Endodermal cell (in vitro differentiated cells): Measurements from ENCODE around the gene CACNG7. TPM values are rescaled to one million over a fixed set of nuclear protein-coding genes. Genes with fewer than 3 reads are reported as not detected.

Experiments used
- DNase-seq: peaks from one replicate; pipeline ENCODE4 v3.0.0-alpha.2; 2017
- H3K27ac ChIP-seq: 2 replicates; pipeline ENCODE4 v1.5.1; 2013; ENCODE audit warnings: mild to moderate bottlenecking, low read depth, low read length, moderate library complexity
- H3K27me3 ChIP-seq: 2 replicates; pipeline ENCODE4 v1.6.1; 2013; ENCODE audit warnings: mild to moderate bottlenecking, low read length, moderate library complexity; ENCODE audit not compliant: insufficient read depth, control insufficient read depth, poor library complexity, severe bottlenecking
- H3K36me3 ChIP-seq: 2 replicates; pipeline ENCODE4 v1.7.0; 2013; ENCODE audit warnings: mild to moderate bottlenecking, low read length, moderate library complexity; ENCODE audit not compliant: control insufficient read depth, insufficient read depth
- H3K4me1 ChIP-seq: one replicate; pipeline ENCODE4 v1.7.0; 2013; ENCODE audit warnings: low read length; ENCODE audit not compliant: control insufficient read depth, insufficient read depth
- H3K4me3 ChIP-seq: 2 replicates; pipeline ENCODE4 v1.5.1; 2013; ENCODE audit warnings: mild to moderate bottlenecking, low read length, moderate library complexity
- H3K9ac ChIP-seq: 2 replicates; pipeline ENCODE4 v1.6.1; 2013; ENCODE audit warnings: mild to moderate bottlenecking, low read length, moderate library complexity; ENCODE audit not compliant: poor library complexity, severe bottlenecking; ENCODE audit errors: extremely low read depth
- H3K9me3 ChIP-seq: 2 replicates; pipeline ENCODE4 v1.6.1; 2013; ENCODE audit warnings: mild to moderate bottlenecking, low read length, moderate library complexity; ENCODE audit not compliant: control insufficient read depth
- H3K27ac Mint-ChIP-seq: 2 replicates; pipeline ENCODE4 v1.8.0; 2020; ENCODE audit warnings: mixed read lengths
- H3K27me3 Mint-ChIP-seq: 2 replicates; pipeline ENCODE4 v1.8.0; 2021; ENCODE audit warnings: mild to moderate bottlenecking, mixed read lengths; ENCODE audit not compliant: insufficient read depth
- H3K36me3 Mint-ChIP-seq: 2 replicates; pipeline ENCODE4 v1.8.0; 2020; ENCODE audit warnings: low read depth, mixed read lengths
- H3K4me1 Mint-ChIP-seq: 2 replicates; pipeline ENCODE4 v1.8.0; 2020; ENCODE audit warnings: mixed read lengths
- H3K4me3 Mint-ChIP-seq: 2 replicates; pipeline ENCODE4 v1.8.0; 2020; ENCODE audit warnings: mild to moderate bottlenecking, moderate library complexity, mixed read lengths
- H3K9me3 Mint-ChIP-seq: 2 replicates; pipeline ENCODE4 v1.8.0; 2020; ENCODE audit warnings: mild to moderate bottlenecking, mixed read lengths
- WGBS, 2 experiments: methylation state at CpG; one replicate each; pipeline versions ENCODE4 v1.1.5 to v1.1.7; 2013; ENCODE audit warnings: missing lambda C conversion rate in 2 of 2, mixed read lengths in 1 of 2; ENCODE audit not compliant: insufficient coverage in 1 of 2, insufficient read length in 1 of 2; 5-methylcytosine and 5-hydroxymethylcytosine counted together
- long read RNA-seq, 4 experiments: library from polyadenylated mRNA in 2 of 4; library from RNA in 1 of 4; library from capped mRNA in 1 of 4; stranded (forward) in 3 of 4; unstranded in 1 of 4; transcript quantifications; one replicate each; pipeline ENCODE4 v2.0.0, GENCODE V29; 2020 to 2021; ENCODE audit warnings: inconsistent platforms in 1 of 4
- polyA plus RNA-seq, 2 experiments: library from polyadenylated mRNA; stranded (reverse); fragments of 50-300 nt; gene quantifications; one replicate each; pipeline ENCODE4 v1.2.3, GENCODE V29; 2013
- total RNA-seq, 2 donors: library from RNA; stranded (reverse); fragmentation: NEBNext Ultra II Directional in 1 of 2; extraction: Animal tissue kit (Norgen Biotek cat#: 25700) in 1 of 2; gene quantifications; 2 replicates in 1 of 2; 3 replicates in 1 of 2; pipeline ENCODE4 v1.2.1, GENCODE V29; 2021
- TF ChIP-seq, protein P1 (sequence below): fragments of 200-600 bp; sonication (generic); conservative IDR thresholded peaks from 2 replicates; pipeline ENCODE4 v1.5.0; 2021; ENCODE audit warnings: antibody characterized with exemption, mild to moderate bottlenecking

Gene CACNG7, protein sequence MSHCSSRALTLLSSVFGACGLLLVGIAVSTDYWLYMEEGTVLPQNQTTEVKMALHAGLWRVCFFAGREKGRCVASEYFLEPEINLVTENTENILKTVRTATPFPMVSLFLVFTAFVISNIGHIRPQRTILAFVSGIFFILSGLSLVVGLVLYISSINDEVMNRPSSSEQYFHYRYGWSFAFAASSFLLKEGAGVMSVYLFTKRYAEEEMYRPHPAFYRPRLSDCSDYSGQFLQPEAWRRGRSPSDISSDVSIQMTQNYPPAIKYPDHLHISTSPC
- 1 to 10 TPM; 2.7 to 3.4 TPM for total RNA-seq
- polyA plus RNA-seq (2013, experiment 1 of 2), result 48.2 TPM
- 46.4 TPM for polyA plus RNA-seq (2013, experiment 2 of 2)
- long read RNA-seq, experiment 1, partial matches to known transcripts, result 0 of 1 reads
- long read RNA-seq, experiment 1, other reads (novel, unspliced or antisense), result 1 of 1 reads
- long read RNA-seq, experiment 2, result 0 reads
- long read RNA-seq, experiment 3, result 0 reads
- long read RNA-seq, experiment 4, result 0 reads

DNA sequence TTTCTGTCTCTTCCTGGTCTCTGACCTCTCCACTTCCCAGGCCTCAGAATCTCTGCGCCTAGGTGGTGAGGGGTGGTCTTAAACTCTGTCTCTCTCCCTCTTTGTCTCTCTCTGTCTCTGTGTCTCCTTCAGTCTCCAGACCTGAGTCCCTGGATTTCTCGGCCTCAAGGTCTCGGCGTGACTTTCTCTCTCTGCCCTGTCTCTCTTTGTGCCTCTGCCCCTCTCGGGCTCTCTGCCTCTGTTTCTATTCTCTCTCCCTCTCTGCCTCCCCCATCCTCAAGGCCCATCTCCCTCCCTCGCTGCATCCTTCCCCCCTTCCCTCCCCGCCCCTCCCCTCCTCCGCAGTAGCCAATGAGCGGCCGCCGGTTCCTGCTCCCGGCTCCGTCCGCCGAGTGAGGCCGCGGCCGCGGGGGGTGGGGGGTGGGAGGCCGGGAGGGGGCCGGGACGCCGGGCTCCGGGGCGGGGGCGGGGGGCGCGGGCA lies at the start of gene CACNG7:
TSS of gene CACNG7 (plus strand) at position 344 of the 481 bp plus-strand sequence. CDS start 3,554 bp downstream, outside the sequence.
- peak; percentile 78 for DNase-seq
- H3K36me3 ChIP-seq, result no peaks in the 10 kb centered on the region
- TF ChIP-seq, protein P1, sequence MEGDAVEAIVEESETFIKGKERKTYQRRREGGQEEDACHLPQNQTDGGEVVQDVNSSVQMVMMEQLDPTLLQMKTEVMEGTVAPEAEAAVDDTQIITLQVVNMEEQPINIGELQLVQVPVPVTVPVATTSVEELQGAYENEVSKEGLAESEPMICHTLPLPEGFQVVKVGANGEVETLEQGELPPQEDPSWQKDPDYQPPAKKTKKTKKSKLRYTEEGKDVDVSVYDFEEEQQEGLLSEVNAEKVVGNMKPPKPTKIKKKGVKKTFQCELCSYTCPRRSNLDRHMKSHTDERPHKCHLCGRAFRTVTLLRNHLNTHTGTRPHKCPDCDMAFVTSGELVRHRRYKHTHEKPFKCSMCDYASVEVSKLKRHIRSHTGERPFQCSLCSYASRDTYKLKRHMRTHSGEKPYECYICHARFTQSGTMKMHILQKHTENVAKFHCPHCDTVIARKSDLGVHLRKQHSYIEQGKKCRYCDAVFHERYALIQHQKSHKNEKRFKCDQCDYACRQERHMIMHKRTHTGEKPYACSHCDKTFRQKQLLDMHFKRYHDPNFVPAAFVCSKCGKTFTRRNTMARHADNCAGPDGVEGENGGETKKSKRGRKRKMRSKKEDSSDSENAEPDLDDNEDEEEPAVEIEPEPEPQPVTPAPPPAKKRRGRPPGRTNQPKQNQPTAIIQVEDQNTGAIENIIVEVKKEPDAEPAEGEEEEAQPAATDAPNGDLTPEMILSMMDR, result no peak
- no peaks in the 10 kb centered on the region for H3K9me3 ChIP-seq
- H3K4me1 Mint-ChIP-seq, result peaks cover 18% of the 10 kb centered on the region
- H3K9me3 Mint-ChIP-seq, result no peaks in the 10 kb centered on the region
- H3K4me1 ChIP-seq, result no peaks in the 10 kb centered on the region
- H3K27ac ChIP-seq, result no peak within 1 kb of the TSS
- H3K27me3 Mint-ChIP-seq, result peaks cover 87% of the 10 kb centered on the region
- H3K9ac ChIP-seq, result no peak within 1 kb of the TSS
- H3K27ac Mint-ChIP-seq, result no peak within 1 kb of the TSS
- H3K4me3 Mint-ChIP-seq, result peak within 1 kb of the TSS; percentile 50
- peak within 1 kb of the TSS; percentile 72 for H3K4me3 ChIP-seq
- H3K27me3 ChIP-seq, result peaks cover 84% of the 10 kb centered on the region
- WGBS, 2 experiments, result 2 to 5% methylated on average over 3 to 11 of the region's 28 CpGs
- H3K36me3 Mint-ChIP-seq, result no peaks in the 10 kb centered on the region

DNA sequence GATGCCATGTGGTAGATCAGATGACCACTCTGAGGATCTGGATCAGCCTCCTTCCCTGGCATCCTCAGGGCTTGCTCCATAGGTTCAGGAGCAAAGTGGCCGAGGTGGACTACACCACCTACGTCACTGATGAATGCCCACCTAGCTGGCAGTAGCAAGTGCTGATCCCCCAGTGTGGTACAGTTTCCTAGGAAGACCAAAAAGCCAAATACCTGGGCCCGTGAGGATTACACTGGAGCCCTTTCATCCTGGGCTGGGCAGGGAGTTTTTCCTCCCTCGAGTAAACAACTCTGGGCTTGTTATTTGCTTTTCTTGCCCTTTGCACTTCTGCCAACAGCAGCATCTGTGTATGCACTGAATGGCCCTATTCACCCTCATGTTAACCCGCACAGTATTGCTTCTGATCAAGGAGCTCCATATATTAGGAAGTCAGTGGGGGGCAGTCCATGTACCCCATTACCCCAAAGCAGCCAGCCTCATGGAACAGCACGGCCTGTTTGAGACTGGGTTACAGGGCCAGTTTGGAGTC lies 44.7 kb upstream of the CACNG7 start:
- H3K27me3 ChIP-seq, result no peaks in the 10 kb centered on the region
- H3K4me3 ChIP-seq, result no peak overlapping the region
- H3K9me3 ChIP-seq, result no peaks in the 10 kb centered on the region
- peaks cover 13% of the 10 kb centered on the region for H3K4me1 Mint-ChIP-seq
- no peaks in the 10 kb centered on the region for H3K9me3 Mint-ChIP-seq
- H3K27ac ChIP-seq, result no peak overlapping the region
- no peaks in the 10 kb centered on the region for H3K4me1 ChIP-seq
- H3K9ac ChIP-seq, result no peak overlapping the region
- H3K36me3 Mint-ChIP-seq, result no peaks in the 10 kb centered on the region
- DNase-seq, result no peak
- WGBS, 2 experiments, result 91 to 97% methylated on average over 6 of the region's 6 CpGs
- no peak overlapping the region for H3K4me3 Mint-ChIP-seq
- TF ChIP-seq, protein P1, result no peak
- peaks cover 6% of the 10 kb centered on the region for H3K27me3 Mint-ChIP-seq
- H3K27ac Mint-ChIP-seq, result no peak overlapping the region
- H3K36me3 ChIP-seq, result no peaks in the 10 kb centered on the region

DNA sequence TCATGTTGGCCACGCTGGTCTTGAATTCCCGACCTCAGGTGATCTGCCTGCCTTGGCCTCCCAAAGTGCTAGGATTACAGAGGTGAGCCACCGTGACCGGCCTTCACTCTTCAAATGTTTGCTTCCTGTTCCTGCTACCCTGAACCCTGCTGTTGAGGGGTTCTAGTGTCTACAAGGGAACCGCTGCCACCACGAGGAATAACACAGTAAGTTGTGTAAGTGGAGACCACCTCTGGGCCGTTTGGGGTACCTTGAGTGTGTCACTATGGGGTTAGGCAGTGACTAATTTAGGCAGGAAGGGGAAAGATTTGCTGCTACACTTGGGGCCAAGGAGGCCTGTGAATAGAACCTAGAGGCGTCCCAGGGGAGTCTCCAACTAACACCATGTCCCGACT lies 43.6 kb upstream of the CACNG7 start:
- Mint-ChIP-seq H3K9me3 (no peaks in the 10 kb centered on the region), H3K27me3 (peaks cover 6% of the 10 kb centered on the region), H3K4me1 (peaks cover 15% of the 10 kb centered on the region), H3K27ac (peak overlapping the region; percentile 84), H3K36me3 (peaks cover 2% of the 10 kb centered on the region), H3K4me3 (peak overlapping the region; percentile 98)
- 78 to 87% methylated on average over 8 to 9 of the region's 9 CpGs for WGBS, 2 experiments
- H3K36me3 ChIP-seq, result peaks cover 3% of the 10 kb centered on the region
- DNase-seq, result no peak
- no peaks in the 10 kb centered on the region for H3K9me3 ChIP-seq
- peak overlapping the region; percentile 100 for H3K27ac ChIP-seq
- peak overlapping the region; percentile 99 for H3K9ac ChIP-seq
- H3K4me3 ChIP-seq, result peak overlapping the region; percentile 84
- TF ChIP-seq, protein P1, result no peak
- H3K4me1 ChIP-seq, result no peaks in the 10 kb centered on the region
- no peaks in the 10 kb centered on the region for H3K27me3 ChIP-seq
